LNCaP clone FGC (cell line): Measurements from ENCODE around the gene CASP6.

Experiments used
- DNase-seq: peaks from one replicate; pipeline ENCODE4 v3.0.0-alpha.2; 2011; ENCODE audit warnings: low read depth
- H3K4me3 ChIP-seq: 2 replicates; pipeline ENCODE4 v1.5.1; 2011; ENCODE audit warnings: mild to moderate bottlenecking, low read depth, low read length, control low read depth
- CTCF ChIP-seq: IDR thresholded peaks from 2 replicates; pipeline ENCODE4 v1.5.1; 2012; ENCODE audit warnings: mild to moderate bottlenecking; ENCODE audit not compliant: control insufficient read depth, insufficient read depth; ENCODE audit errors: extremely low read depth

Gene CASP6

GRCh38 chr4:109640644-109641043 is 62.6 kb downstream of the CASP6 start:
- TF ChIP-seq CTCF = no peak
- no peak overlapping the region for H3K4me3 ChIP-seq
- DNase-seq = no peak
